Measurements from ENCODE around the gene CHCHD4. TPM values are rescaled to one million over a fixed set of nuclear protein-coding genes. Genes with fewer than 3 reads are reported as not detected.
"Not testable (repeated sequence)": the region's sequence is repeated elsewhere in the genome, so short reads cannot be mapped to it uniquely, and the experiment has no call there.

Gene CHCHD4
- total RNA-seq, 6 experiments from 2014 or later = 9.4 to 12.0 (median 10.1) TPM

DNA sequence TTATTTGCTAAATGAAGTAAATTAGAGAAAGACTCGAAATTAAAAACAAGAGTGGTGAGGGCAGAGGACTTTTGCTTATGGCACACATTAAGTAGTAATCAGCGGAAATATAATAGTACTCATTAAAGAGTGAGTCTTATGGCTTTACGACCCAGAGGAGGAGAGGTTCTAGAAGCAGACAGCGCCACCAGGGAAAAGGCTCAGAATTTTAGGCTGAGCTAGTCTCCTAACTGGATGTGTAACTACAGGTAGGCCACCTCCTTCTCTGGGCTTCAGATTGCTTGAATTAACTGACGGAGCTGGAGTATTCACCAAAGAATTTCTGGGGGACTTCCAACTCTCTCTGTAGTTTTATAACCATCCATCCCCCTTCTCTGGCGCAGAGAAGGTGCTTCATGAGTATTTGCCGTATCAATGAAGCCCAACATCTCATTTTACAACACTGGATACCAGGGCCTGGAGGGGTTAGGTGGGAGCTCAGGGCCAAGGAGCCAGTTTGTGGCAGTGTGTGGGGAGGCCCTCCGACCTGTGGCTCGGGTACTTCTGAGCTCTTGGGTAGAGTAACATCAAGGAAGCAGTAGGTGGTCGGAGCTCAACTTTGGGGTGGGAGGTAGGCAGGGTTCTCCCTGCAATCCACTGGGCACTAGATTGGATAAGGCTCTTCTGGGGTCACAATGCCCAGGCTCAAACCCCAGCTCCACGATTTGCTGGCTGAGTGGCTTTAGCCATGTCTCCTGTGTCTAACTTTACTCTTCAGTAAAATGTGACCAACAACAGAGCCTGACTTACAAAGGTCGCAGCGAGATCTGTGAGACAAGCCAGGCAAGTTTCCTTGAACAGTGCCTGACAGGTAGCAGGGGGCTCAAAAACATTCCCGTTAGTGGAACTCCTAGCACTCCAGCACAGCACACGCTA is 1.1 kb downstream of the CHCHD4 start:
- peaks cover 23% of the 10 kb centered on the region for H3K36me3 Mint-ChIP-seq (ENCODE audit: low read depth)
- H3K27me3 Mint-ChIP-seq (ENCODE audit: insufficient read depth) = peaks cover 3% of the 10 kb centered on the region; the same call in 1 of the 2 replicates
- H3K4me1 Mint-ChIP-seq (ENCODE audit: low read depth) = peaks cover 38% of the 10 kb centered on the region
- peak overlapping the region; percentile 100 for H3K4me3 Mint-ChIP-seq
- no peaks in the 10 kb centered on the region for H3K9me3 Mint-ChIP-seq
- no peak for DNase-seq
- H3K27ac Mint-ChIP-seq = peak overlapping the region; percentile 86
- TF ChIP-seq, protein P1, sequence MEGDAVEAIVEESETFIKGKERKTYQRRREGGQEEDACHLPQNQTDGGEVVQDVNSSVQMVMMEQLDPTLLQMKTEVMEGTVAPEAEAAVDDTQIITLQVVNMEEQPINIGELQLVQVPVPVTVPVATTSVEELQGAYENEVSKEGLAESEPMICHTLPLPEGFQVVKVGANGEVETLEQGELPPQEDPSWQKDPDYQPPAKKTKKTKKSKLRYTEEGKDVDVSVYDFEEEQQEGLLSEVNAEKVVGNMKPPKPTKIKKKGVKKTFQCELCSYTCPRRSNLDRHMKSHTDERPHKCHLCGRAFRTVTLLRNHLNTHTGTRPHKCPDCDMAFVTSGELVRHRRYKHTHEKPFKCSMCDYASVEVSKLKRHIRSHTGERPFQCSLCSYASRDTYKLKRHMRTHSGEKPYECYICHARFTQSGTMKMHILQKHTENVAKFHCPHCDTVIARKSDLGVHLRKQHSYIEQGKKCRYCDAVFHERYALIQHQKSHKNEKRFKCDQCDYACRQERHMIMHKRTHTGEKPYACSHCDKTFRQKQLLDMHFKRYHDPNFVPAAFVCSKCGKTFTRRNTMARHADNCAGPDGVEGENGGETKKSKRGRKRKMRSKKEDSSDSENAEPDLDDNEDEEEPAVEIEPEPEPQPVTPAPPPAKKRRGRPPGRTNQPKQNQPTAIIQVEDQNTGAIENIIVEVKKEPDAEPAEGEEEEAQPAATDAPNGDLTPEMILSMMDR (IDR thresholded peaks at IDR 0.05) = no peak; the same call in 1 of the 2 replicates

DNA sequence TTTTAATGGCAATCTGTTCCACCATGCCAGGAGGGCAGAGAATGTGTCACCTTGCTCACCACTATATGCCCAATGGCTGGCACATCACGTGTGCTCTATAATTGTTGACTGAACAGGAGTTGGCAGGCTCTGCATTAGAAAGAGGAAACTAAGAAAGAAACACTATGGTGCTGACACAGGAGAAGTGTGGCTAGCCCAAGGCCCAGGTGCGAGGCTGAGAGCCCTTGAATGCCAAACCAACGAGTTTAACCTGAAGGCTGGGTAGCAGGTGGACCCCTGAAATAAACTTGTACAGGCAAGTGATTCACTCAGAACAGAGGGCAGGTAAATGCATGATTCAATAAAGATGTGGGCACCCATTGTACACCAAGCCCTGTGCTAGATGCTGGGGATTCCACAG is 2.4 kb downstream of the CHCHD4 start:
- no peak for DNase-seq
- Mint-ChIP-seq H3K9me3 (no peaks in the 10 kb centered on the region), H3K27me3 (ENCODE audit: insufficient read depth) (peaks cover 3% of the 10 kb centered on the region; the same call in 1 of the 2 replicates), H3K27ac (peak overlapping the region; percentile 2; the same call in 1 of the 2 replicates), H3K36me3 (ENCODE audit: low read depth) (peaks cover 11% of the 10 kb centered on the region), H3K4me3 (peak overlapping the region; percentile 3; the same call in 1 of the 2 replicates), H3K4me1 (ENCODE audit: low read depth) (peaks cover 34% of the 10 kb centered on the region)
- TF ChIP-seq, protein P1 (IDR thresholded peaks at IDR 0.05) = no peak

DNA sequence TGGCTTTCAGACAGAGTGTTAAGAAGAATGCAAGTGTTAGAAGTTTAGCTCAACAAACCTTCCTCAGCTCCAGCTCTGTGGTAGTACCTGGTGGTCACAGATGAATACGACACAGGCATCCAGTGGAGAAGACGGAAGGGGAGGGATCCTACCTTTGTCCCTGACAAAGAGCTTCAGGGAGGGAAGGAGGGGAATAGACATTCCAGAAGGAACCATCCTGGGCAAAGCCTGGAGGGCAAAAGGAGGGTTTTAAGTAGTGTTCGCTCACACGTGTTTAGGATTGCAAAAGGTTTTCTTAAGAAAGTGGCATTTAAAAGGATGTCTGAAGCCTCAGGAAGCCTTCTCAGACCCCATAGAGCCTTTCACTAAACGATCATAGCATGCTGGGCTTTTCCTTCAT is 2.8 kb downstream of the CHCHD4 start:
- Mint-ChIP-seq H3K4me3 (no peak overlapping the region), H3K4me1 (ENCODE audit: low read depth) (peaks cover 30% of the 10 kb centered on the region), H3K27ac (no peak overlapping the region), H3K9me3 (no peaks in the 10 kb centered on the region), H3K36me3 (ENCODE audit: low read depth) (peaks cover 9% of the 10 kb centered on the region), H3K27me3 (ENCODE audit: insufficient read depth) (peaks cover 3% of the 10 kb centered on the region; the same call in 1 of the 2 replicates)
- DNase-seq = no peak
- TF ChIP-seq, protein P1 (IDR thresholded peaks at IDR 0.05) = no peak

DNA sequence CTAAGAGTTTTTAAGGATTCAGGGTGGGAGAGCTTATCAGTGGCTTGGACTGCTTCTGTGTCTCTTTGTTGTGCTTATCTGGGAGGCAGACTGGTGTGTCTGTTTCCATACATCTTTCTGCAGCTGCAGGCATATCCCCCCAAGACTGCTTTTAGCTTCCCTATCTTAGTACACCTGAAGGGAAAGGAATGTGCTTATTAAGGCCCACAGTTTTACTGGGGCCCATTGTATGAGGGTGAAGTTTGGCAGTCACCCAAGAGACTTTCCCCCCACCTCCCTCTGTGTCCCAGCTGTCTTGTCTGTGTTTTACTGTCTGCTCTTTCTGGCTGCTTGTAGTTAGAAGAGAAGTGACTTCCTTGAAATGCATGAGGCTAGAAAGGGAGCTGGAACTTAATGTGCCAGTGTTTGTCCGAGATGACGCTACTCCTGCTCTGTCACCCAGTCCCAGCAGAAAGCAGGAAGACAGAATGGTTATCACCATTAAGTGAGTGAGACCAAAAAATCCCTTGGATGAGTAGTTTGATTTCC is 3.7 kb downstream of the CHCHD4 start:
- not testable (repeated sequence) for H3K4me3 Mint-ChIP-seq; H3K27ac Mint-ChIP-seq; H3K9me3 Mint-ChIP-seq; H3K36me3 Mint-ChIP-seq (ENCODE audit: low read depth); DNase-seq; H3K27me3 Mint-ChIP-seq (ENCODE audit: insufficient read depth)
- peaks cover 21% of the 10 kb centered on the region for H3K4me1 Mint-ChIP-seq (ENCODE audit: low read depth)

DNA sequence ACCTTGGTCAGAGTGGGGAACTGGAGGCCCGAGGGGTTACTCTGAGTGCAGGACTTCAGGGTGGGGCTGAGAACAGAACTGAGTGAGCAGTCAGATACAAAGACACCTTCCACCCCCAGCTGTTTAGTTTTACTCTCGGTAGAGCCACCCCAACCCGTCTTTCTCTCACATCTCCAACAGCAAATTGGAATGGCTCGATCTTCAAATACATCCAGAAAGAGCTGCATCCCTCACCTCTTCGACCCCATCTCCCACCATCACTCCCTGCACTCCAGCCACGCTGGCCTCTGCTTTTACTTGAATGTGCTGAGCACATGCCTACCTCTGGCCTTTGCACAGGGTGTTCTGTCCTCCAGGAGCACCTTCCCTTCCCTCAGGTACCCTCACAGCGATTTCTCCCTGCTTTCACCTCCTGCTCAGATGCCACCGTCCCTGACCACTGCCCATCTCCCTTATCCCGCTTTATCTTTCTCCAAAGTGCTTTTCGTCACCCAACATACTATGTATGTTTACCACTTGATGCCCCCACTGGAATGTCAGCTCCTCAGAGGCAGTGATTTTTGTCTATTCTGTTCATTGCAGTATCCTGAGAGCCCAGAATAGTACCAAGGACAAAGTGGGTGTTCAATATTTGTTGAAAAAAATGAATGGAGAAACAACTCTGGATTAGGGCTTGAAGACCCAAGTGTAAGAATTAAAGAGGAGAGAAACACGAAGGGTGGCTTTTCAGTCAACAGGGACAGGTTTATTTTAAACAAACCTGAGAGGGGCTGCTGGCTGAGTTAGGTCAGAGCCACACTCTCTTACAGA is 4.4 kb downstream of the CHCHD4 start:
- H3K36me3 Mint-ChIP-seq (ENCODE audit: low read depth) = peaks cover 2% of the 10 kb centered on the region
- TF ChIP-seq, protein P1 (IDR thresholded peaks at IDR 0.05) = no peak
- H3K9me3 Mint-ChIP-seq = no peaks in the 10 kb centered on the region
- H3K4me1 Mint-ChIP-seq (ENCODE audit: low read depth) = peaks cover 18% of the 10 kb centered on the region
- H3K27me3 Mint-ChIP-seq (ENCODE audit: insufficient read depth) = peaks cover 2% of the 10 kb centered on the region; the same call in 1 of the 2 replicates
- no peak overlapping the region for H3K4me3 Mint-ChIP-seq
- H3K27ac Mint-ChIP-seq = no peak overlapping the region; the same call in 1 of the 2 replicates
- no peak for DNase-seq
